Right lobe of liver (tissue), 4 donors: ENCODE data around the gene NDE1.

Experiments used
- CTCF ChIP-seq, 4 donors: fragments of 200-600 bp in 3 of 4; fragments of 450-650 bp in 1 of 4; IDR thresholded peaks; one replicate each; pipeline versions ENCODE4 v1.5.1 to v1.8.0; 2016 to 2022; ENCODE audit warnings: antibody characterized with exemption in 4 of 4, mild to moderate bottlenecking in 2 of 4
- POLR2A ChIP-seq: fragments of 450-650 bp; IDR thresholded peaks from one replicate; pipeline ENCODE4 v1.6.1; 2017; ENCODE audit warnings: antibody characterized with exemption, mild to moderate bottlenecking
- donor health status: DM: no; HTN: no; CAD: no.
- donor health status: DM: no; HTN: no; CAD: no.
- donor health status: DM: no; HTN: yes; CAD: no.

- TF ChIP-seq CTCF (IDR thresholded peaks at IDR 0.05): no peak
- no peak for TF ChIP-seq POLR2A
Measured at GRCh38 chr16:15770512-15770911, 120.5 kb downstream of the NDE1 start.
